K562 (cell line): ENCODE data around the gene DUS1L. TPM values are rescaled to one million over a fixed set of nuclear protein-coding genes. Genes with fewer than 3 reads are reported as not detected.

Source experiments
- BACH1 ChIP-seq: fragments of 200-800 bp; sonication (Bioruptor generic); IDR thresholded peaks from 2 replicates; pipeline ENCODE4 v1.6.1; 2016; ENCODE audit warnings: missing genetic modification characterization, missing compliant biosample characterization
- BMI1 ChIP-seq: fragments of 150-350 bp; IDR thresholded peaks from 2 replicates; pipeline ENCODE4 v1.6.1; 2014; ENCODE audit warnings: low read length
- BRD4 ChIP-seq: fragments of 200-600 bp; sonication (generic); IDR thresholded peaks from 2 replicates; pipeline ENCODE4 v1.6.1; 2017; ENCODE audit warnings: inconsistent platforms
- FOXJ2 ChIP-seq: fragments of 200-800 bp; sonication (Bioruptor generic); IDR thresholded peaks from 2 replicates; pipeline ENCODE4 v1.6.1; 2016; ENCODE audit warnings: missing genetic modification characterization, missing compliant biosample characterization
- GATAD2A ChIP-seq: fragments of 450-650 bp; IDR thresholded peaks from 2 replicates; pipeline ENCODE4 v1.6.1; 2017
- HSF4 ChIP-seq: fragments of 250-450 bp; sonication (Bioruptor Pico); IDR thresholded peaks from 2 replicates; pipeline ENCODE4 v2.1.2; 2022; ENCODE audit warnings: mild to moderate bottlenecking, moderate library complexity, borderline replicate concordance
- MCM2 ChIP-seq: fragments of 450-650 bp; IDR thresholded peaks from 2 replicates; pipeline ENCODE4 v1.6.1; 2017; ENCODE audit warnings: low read depth, mild to moderate bottlenecking
- NFXL1 ChIP-seq: fragments of 450-650 bp; formaldehyde crosslinking; IDR thresholded peaks from 2 replicates; pipeline ENCODE4 v1.4.0; 2021; ENCODE audit warnings: mild to moderate bottlenecking
- POLR2AphosphoS2 ChIP-seq: IDR thresholded peaks from 2 replicates; pipeline ENCODE4 v1.6.1; 2012; ENCODE audit warnings: low read length, improper control_type of control experiment
- PPARD ChIP-seq: fragments of 250-450 bp; sonication (Bioruptor Pico); IDR thresholded peaks from 2 replicates; pipeline ENCODE4 v1.8.0; 2022; ENCODE audit warnings: inconsistent platforms, mild to moderate bottlenecking, moderate library complexity
- SFPQ ChIP-seq: fragments of 200-400 bp; formaldehyde crosslinking; IDR thresholded peaks from 2 replicates; pipeline ENCODE4 v1.6.1; 2017; ENCODE audit warnings: mild to moderate bottlenecking, low read depth, low read length, moderate library complexity
- SIX5 ChIP-seq, 2 experiments: IDR thresholded peaks; 2 replicates each; pipeline ENCODE4 v1.6.1; 2011; ENCODE audit warnings: low read length in 2 of 2, borderline replicate concordance in 1 of 2, low read depth in 1 of 2, mild to moderate bottlenecking in 1 of 2, moderate library complexity in 1 of 2; ENCODE audit not compliant: insufficient read depth in 1 of 2
- SLC30A9 ChIP-seq: fragments of 250-450 bp; sonication (Bioruptor Pico); IDR thresholded peaks from 2 replicates; pipeline ENCODE4 v1.8.0; 2022; ENCODE audit warnings: mild to moderate bottlenecking, moderate library complexity
- SMAD4 ChIP-seq: fragments of 250-450 bp; sonication (Bioruptor Pico); conservative IDR thresholded peaks from 2 replicates; pipeline ENCODE4 v1.8.0; 2021; ENCODE audit warnings: inconsistent platforms, mild to moderate bottlenecking, moderate library complexity
- SRSF7 ChIP-seq: fragments of 200-400 bp; formaldehyde crosslinking; optimal IDR thresholded peaks from 2 replicates; pipeline ENCODE3; 2017; ENCODE audit warnings: mild to moderate bottlenecking, low read depth, low read length
- STAT5B ChIP-seq: fragments of 250-450 bp; sonication (Bioruptor Pico); IDR thresholded peaks from 2 replicates; pipeline ENCODE4 v1.8.0; 2021; ENCODE audit warnings: mild to moderate bottlenecking, inconsistent platforms
- TOE1 ChIP-seq, 2 experiments: fragments of 450-650 bp in 1 of 2; sonication (generic) in 1 of 2; formaldehyde crosslinking in 1 of 2; IDR thresholded peaks; 2 replicates each; pipeline versions ENCODE4 v1.7.1 to v1.8.0; 2016 to 2022; ENCODE audit warnings: borderline replicate concordance in 2 of 2, mild to moderate bottlenecking in 2 of 2, antibody characterized with exemption in 1 of 2, inconsistent platforms in 1 of 2, low read depth in 1 of 2, missing genetic modification reagents in 1 of 2, moderate library complexity in 1 of 2
- WHSC1 ChIP-seq: IDR thresholded peaks from one replicate; pipeline ENCODE4 v1.6.1; 2012; ENCODE audit warnings: low read length, control low read depth, inconsistent platforms
- ZBTB5 ChIP-seq: fragments of 450-650 bp; IDR thresholded peaks from 2 replicates; pipeline ENCODE4 v1.6.1; 2017; ENCODE audit warnings: antibody characterized with exemption
- ZNF316 ChIP-seq: fragments of 450-650 bp; IDR thresholded peaks from 2 replicates; pipeline ENCODE4 v1.6.1; 2016
- ZNF354B ChIP-seq: fragments of 250-450 bp; sonication (Bioruptor Pico); IDR thresholded peaks from 2 replicates; pipeline ENCODE4 v1.4.0; 2020
- ZNF551 ChIP-seq: fragments of 250-450 bp; sonication (Bioruptor Pico); IDR thresholded peaks from 2 replicates; pipeline ENCODE4 v1.5.0; 2021; ENCODE audit warnings: mild to moderate bottlenecking, moderate library complexity
- ZNF644 ChIP-seq: fragments of 200-800 bp; sonication (Bioruptor generic); IDR thresholded peaks from 2 replicates; pipeline ENCODE4 v1.6.1; 2016; ENCODE audit warnings: low read depth, missing genetic modification characterization, missing compliant biosample characterization
- ZNF766 ChIP-seq: fragments of 200-800 bp; sonication (Bioruptor generic); conservative IDR thresholded peaks from 2 replicates; pipeline ENCODE4 v1.6.1; 2016; ENCODE audit warnings: missing genetic modification characterization, missing compliant biosample characterization
- polyA plus RNA-seq, 8 experiments: library from polyadenylated mRNA; depleted of rRNA in 4 of 8; stranded (reverse) in 5 of 8; unstranded in 3 of 8; fragments of >200 nt; fragmentation: Nextera tagmentation in 2 of 8; fragmentation: Illumina TruSeq in 1 of 8; extraction: Ambion mirVana in 2 of 8; extraction: Trizol in 1 of 8; gene quantifications; 2 replicates each; pipeline versions ENCODE4 v1.2.1 to v1.2.3, GENCODE V29; 2011 to 2014; ENCODE audit warnings: inconsistent platforms in 1 of 8, missing spikeins in 1 of 8
- total RNA-seq, 7 experiments: library from RNA; depleted of rRNA in 6 of 7; stranded (reverse); fragments of >200 nt in 6 of 7; fragmentation: Illumina TruSeq in 2 of 7; extraction: Trizol in 2 of 7; gene quantifications; 2 replicates each; pipeline versions ENCODE4 v1.2.1 to v1.2.3, GENCODE V29; 2011 to 2021; ENCODE audit warnings: low replicate concordance in 1 of 7
- TF ChIP-seq, protein P1 (sequence below): fragments of 450-650 bp; formaldehyde crosslinking; IDR thresholded peaks from 2 replicates; pipeline ENCODE4 v1.4.0; 2022; ENCODE audit warnings: mild to moderate bottlenecking, moderate library complexity

Gene DUS1L
- total and polyA plus RNA-seq, 9 of the 15 experiments (the other 6 are each of a cell fraction or from before 2014, with no cell fraction given), result 7.8 to 210 (median 83.9) TPM

DNA sequence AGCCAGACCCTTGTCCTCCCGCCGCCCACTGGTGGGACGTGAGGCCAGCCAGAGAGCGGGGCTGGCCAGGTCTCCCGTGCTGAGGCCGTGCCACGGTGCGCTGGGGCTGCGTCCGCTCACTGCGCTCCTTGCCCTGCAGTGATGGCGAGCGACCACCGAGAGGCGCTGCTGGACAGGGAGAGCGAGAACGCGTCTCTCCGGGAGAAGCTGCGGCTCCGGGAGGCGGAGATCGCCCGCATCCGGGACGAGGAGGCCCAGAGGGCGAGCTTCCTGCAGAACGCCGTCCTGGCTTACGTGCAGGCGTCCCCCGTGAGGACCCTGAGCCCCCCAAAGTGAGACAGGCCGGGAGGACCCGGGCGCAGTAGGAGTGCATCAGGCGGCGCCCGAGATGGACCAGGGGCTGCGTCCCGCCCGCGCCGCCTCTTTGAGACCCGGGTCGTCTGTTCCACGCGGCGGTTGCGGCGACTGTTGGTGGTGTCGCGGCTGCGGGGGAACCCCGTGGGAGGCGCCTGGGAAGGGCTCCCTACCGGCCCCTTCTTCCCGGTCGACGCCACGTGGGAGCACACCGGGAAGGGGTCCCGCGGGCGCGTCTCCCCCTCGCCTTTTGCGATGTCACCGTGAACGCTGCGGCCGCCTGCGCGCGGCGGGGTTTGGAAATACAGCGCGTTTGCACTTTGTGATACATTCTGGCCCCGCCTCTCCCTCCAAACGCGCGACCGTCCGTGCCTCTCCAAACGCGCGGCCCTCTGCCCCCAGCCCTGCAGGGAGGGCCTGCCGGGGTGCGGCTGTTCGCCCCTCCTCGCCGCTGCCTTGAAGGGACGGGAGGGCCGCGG, 34.9 kb downstream of the DUS1L start (continued):
- TF ChIP-seq SFPQ, result no peak
- TF ChIP-seq TOE1 (IDR thresholded peaks at IDR 0.05; ENCODE audit: borderline replicate concordance), result peak; percentile 39; the same call in 1 of the 2 replicates
- no peak for TF ChIP-seq TOE1 (CRISPR knock-in tag; IDR thresholded peaks at IDR 0.05; ENCODE audit: borderline replicate concordance, low read depth)
- no peak for TF ChIP-seq HSF4 (CRISPR knock-in tag)
- TF ChIP-seq STAT5B (CRISPR knock-in tag), result no peak
- no peak for TF ChIP-seq BMI1
- TF ChIP-seq ZNF644 (tag), result no peak
- no peak for TF ChIP-seq POLR2AphosphoS2
- TF ChIP-seq BRD4, result no peak
- no peak; the same call in 1 of the 2 replicates for TF ChIP-seq GATAD2A
- TF ChIP-seq ZNF551 (CRISPR knock-in tag), result no peak
- 0 out of 2 replicates have a peak, but pooled peaks have one; percentile 49 for TF ChIP-seq ZNF766 (CRISPR knock-in tag)
- no peak for TF ChIP-seq PPARD (CRISPR knock-in tag)
- no peak for TF ChIP-seq FOXJ2 (tag)
- TF ChIP-seq MCM2, result no peak
- peak; percentile 72; the same call in 1 of the 2 replicates for TF ChIP-seq ZNF316
- no peak for TF ChIP-seq NFXL1 (CRISPR knock-in tag)
- TF ChIP-seq ZBTB5, result no peak
- TF ChIP-seq WHSC1, result no peak
- TF ChIP-seq SLC30A9 (CRISPR knock-in tag), result no peak
- TF ChIP-seq SRSF7, result no peak
- TF ChIP-seq, protein P1, sequence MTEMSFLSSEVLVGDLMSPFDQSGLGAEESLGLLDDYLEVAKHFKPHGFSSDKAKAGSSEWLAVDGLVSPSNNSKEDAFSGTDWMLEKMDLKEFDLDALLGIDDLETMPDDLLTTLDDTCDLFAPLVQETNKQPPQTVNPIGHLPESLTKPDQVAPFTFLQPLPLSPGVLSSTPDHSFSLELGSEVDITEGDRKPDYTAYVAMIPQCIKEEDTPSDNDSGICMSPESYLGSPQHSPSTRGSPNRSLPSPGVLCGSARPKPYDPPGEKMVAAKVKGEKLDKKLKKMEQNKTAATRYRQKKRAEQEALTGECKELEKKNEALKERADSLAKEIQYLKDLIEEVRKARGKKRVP (CRISPR knock-in tag), result no peak
- peak; percentile 72; the same call in 1 of the 2 replicates for TF ChIP-seq SMAD4 (CRISPR knock-in tag)
- no peak for TF ChIP-seq BACH1 (tag)
- TF ChIP-seq SIX5 (IDR thresholded peaks at IDR 0.05; ENCODE audit: borderline replicate concordance in 1 of 2, insufficient read depth in 1 of 2, low read depth in 1 of 2, low read length in 2 of 2), result no peak
- TF ChIP-seq ZNF354B (CRISPR knock-in tag), result no peak
